SKM-1 treated with dmso at 0.1 percent for 144 hours (cell line): ENCODE results near the gene AKAP6.
"Not testable (repeated sequence)": the region's sequence is repeated elsewhere in the genome, so short reads cannot be mapped to it uniquely, and the experiment has no call there.

Experiments used
- DNase-seq: peaks from one replicate; lab custom pipeline; 2025; ENCODE audit not compliant: unreplicated experiment; lab: John Stamatoyannopoulos, UW

Gene AKAP6

DNA sequence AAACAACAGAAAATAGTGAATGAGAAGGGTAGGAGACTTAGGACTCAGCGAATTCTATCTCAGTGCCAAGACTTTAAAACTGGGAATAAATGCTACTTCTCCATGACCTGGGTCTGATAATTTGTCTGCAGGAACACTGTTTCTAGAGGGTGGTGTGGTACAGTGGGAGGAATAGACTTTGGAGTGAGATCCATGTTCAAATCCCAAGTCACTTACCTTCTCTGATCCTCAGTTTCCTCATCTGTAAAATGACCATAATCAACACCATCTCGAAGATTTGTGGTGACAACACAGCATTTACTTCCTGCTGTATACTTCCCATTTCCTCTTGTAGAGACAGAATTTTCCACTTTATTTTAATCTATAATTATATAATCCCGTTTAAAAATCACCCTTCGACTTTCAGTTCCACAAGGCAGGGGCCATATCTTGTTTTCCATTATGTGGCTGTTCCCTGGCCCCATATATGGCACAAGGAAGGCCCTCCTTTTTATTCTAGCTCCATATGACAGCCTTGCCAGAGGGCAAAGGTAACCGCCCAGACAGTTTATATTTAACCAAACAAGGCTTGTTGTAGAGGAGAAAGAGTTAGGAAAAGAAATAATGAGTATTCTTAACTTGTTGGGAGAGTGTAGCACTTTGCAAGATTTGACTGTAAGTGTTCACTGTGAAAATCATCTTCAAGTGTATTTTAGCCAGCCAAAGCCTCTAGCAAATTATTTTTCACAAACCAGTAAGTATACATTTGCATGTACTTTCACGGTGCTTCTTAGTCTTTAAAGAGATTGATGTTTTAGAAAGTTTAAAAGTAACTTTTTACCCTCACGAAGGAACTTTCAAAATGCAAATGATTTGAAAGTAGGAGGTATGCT lies 243.1 kb downstream of the AKAP6 start:
- DNase-seq: no peak

DNA sequence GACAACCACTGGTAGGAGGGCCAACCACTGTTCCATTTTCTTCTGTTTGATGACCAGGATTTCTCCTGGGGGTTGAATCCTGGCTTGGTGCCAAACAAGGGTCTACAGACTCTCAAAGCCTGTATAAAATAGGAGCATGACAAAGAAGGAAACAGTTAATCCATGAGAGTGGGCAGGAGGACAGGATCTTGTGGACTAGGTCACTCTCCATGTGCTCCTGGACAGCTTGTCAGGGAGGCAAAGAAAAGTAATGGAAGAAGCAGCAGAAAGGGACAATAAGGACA lies 243.7 kb downstream of the AKAP6 start:
- no peak for DNase-seq

DNA sequence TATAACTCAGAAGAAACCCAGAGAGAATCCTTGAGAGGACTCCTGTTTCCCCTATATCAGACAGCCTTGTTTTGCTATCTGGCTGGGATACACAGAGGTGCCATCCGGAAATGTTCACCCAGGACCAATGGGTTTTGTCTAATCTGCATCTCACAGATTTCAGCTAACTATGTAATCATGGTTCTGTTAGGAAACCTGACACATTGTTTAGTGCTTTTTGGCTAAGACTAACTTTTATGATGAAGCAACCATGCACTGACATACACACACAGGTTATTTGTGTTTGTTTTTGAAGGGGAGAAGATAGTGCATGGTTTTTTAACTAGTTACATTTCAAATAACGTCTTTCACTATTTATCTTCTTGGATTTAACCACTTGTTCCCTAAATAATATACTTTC lies 245.2 kb downstream of the AKAP6 start:
- no peak for DNase-seq

DNA sequence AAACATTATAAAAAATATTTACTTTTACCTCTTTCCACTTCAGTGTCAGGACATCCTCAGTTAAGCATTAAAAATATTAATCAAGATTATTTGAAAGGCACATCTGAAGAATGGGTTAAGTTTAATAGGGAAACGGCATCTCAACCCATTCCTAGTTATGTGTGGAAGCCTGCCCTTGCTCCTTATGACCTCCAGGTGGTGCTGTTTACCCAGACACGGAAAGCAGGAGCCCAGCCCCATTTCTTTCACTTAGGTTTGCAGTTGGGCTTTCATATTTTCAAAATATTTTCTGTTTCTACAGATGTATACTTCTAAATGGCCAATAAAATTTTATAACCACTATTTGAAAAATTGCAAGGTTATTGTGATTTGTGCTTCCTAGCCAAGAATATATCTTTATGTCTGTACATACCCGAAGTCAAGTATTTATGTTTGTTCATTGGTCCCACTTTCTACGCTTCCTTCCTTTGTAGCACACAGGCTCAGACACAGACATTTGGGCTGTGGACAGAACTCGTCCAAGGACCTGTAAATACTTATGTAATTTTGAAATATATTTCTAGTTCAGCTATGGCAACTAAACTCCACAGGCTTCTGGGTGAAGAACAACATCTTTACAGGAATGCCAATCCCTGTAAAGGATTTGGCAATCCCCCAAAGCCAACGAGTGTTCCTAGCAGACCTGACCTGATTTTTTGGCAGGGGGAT lies 247.1 kb downstream of the AKAP6 start:
- DNase-seq: no peak

DNA sequence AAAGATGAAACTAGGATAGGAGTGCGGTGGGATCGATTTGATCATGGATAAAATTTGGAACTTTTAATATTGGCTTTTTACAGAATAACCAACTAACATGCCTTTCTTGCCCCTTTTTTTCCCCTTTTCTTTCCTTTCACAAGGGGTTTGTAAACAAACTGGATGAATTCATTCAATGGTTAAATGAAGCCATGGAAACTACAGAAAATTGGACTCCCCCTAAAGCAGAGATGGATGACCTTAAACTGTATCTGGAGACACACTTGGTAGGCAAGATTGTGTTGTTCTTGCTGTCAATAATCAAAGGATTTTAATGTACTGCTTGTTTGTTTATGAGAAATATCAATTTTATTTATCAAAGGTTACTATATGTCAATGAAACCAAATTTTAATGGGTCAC lies 247.9 kb downstream of the AKAP6 start:
- DNase-seq: no peak

DNA sequence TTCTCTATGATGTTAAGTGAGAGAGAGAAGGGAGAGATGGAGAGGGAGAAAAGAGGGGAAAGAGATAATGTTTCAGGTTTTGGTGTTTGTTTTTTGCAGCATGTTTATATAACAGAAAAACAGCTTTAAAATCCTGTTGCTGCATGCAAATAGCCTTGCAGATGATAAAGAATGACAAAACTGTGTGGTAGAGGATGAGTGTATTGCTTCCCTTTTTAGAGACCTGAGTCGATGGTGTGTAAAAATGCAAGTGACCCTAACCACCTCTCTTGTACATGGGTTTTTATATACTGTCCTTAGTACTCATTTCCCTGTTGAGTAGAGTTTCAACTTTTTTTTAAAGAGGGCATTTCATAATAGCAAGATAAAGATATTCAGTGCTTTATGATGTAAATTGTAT lies 249.1 kb downstream of the AKAP6 start:
- no peak for DNase-seq

DNA sequence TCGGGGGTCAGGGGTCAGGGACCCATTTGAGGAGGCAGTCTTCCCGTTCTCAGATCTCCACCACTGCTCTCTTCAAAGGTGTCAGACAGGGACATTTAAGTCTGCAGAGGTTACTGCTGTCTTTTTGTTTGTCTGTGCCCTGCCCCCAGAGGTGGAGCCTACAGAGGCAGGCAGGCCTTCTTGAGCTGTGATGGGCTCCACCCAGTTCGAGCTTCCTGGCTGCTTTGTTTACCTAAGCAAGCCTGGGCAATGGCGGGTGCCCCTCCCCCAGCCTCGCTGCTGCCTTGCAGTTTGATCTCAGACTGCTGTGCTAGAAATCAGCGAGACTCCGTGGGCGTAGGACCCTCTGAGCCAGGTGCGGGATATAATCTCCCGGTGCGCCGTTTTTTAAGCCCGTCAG lies 254.3 kb downstream of the AKAP6 start:
- not testable (repeated sequence) for DNase-seq

DNA sequence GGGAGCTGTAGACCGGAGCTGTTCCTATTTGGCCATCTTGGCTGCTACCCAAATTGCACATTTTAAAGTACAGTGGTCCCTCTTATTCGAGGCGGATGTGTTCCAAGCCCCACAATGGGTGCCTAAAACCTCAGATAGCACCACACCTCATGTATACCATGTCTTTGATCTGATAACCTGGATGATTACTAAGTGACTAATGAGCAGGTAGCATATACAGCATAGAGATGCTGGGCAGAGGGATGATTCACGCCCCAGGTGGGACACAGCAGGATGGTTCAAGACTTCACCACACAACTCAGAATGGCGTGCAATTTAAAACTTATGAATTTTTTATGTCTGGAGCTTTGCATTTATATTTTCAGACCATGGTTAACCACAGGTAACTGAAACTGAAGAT lies 255.0 kb downstream of the AKAP6 start:
- no peak for DNase-seq

DNA sequence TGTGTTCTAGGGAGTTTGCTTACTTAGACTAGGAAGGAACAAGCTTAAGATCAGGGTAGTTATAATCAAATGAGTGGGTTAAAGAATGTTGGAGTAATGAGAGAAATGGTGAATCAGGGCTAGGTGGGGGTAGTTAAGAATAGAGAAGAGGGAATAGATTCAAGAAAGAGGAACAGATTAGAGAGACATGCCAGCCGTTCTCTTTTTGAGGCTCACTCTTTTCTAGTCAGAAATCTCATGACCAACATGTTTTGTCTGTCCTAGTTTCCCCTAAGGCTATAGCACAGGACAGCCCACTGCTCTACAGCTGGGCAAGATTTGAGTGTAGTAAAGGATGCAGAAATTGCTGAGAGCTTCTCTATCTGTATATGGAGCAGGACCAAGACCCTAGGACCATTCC lies 258.4 kb downstream of the AKAP6 start:
- DNase-seq: no peak

DNA sequence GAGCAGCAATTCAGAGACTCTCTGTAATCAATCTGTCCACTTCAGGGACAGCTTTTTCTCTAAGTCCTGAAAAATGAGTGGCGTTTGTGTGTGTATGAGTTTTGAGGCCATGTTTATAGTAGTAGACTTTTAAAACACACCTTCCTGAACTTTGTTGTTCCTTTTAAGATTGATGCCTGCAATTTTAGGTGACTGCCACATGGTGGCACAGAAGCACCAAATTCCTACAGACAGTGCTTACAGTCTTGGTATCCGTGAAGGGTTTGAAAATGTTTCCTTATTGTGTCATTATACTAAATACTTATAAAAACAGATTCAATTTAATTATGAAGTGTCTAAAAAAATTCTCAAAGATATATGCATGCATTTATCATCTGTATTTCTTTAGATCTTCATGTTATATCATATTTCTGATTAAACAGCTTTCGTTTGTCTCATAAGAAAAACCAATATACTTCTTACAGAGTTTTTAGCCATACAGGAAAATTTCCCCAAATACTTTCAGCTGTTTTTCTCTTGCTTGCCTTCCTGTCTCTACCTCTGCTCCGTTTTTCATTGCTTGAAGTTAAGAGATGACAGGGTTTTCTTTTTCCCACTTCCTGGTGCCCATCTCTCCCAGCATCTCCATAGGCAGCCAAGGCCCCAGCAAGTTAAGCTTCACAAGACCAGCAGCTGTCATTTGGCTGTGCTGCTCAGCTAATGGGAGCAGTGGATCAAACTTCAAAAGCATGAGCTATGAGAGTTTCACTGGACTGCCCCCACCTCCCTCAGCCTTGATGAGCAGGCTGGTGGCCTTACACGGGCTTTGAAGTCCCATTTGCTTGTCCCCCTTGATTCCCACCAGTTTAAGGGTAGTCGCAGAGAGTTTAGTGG lies 259.6 kb downstream of the AKAP6 start:
- DNase-seq: no peak

DNA sequence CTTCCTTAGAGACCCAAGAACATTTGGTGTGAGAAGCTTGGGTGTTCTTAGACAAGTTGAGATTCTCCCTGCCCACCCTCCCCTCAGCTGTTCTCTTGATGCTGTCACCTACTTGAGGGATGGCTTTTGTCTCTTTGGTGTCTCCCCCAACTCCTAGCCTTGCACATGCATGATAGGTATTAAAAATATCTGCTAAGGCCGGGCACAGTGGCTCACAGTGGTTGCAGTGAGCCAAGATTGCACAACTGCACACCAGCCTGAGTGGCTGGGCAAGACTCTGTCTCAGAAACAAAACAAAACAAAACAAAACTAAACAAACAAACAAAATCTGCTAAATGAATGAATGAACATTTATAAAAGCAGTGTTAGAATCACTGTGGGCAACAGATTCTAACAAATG lies 261.1 kb downstream of the AKAP6 start:
- DNase-seq: no peak

DNA sequence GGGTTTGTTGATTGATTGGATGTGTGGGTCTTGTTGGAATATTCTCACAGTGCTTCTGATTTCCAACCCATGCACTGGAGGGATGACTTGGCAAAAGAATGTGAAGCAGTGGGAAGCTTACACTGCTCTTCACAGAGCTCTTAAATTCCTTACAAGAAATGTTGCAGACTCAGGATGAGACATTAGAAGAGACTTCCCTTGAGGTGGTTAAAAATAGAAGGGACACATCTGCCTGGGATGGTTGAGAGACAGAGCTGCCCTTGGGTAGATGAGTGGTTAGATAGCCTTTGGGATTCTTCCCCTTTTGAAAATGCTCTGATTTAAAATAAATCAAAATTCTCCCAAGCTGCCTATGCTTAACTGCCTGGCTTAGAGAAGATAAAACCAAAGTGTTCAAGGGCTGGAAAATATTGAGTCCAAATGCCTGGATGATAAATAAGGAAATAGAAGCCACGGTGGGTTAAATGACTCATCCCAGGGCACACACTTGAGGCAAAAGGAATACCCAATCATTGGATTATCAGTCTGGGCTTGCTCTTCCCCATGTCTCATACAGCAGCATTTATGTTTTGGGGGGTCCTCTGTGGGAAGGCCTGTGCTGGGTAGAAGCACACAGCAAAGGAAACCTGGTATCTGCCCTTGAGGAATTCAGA lies 264.3 kb downstream of the AKAP6 start:
- DNase-seq: no peak

DNA sequence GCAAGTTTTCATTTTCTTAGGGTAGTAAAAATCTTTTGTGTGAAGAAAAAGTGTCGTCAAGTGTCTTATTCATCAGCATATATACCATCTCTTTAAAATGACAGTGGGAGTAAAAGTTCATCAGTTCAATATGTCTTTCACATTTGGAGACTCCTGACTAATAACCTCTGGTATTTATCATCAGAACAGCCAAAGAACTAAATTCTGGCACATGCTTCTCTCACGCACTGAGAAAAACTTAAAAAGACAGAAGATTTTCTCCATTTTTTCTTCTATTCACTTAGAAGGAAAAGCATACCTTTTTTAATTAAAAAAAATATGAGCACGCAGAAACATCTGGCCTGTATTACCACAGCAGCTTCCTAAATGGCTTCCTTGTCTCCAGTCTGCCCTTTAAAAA lies 265.7 kb downstream of the AKAP6 start:
- no peak for DNase-seq

DNA sequence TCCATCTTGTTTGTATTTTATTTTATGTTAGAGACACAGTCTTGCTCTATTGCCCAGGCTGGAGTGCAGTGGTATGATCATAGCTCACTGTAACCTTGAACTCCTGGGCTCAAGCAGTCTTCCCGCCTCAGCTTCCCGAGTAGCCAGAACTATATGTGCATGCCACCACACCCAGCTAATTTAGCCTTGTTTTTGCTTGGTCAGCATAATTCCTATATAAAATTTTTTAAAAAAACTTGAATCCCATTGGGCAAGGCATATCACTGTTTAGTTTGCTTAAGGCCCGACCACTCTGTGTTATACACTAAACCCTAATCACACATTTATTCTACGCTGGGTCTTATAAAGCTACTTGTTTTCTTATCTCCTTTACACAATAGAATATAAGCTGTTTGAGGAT lies 266.4 kb downstream of the AKAP6 start:
- DNase-seq: no peak

DNA sequence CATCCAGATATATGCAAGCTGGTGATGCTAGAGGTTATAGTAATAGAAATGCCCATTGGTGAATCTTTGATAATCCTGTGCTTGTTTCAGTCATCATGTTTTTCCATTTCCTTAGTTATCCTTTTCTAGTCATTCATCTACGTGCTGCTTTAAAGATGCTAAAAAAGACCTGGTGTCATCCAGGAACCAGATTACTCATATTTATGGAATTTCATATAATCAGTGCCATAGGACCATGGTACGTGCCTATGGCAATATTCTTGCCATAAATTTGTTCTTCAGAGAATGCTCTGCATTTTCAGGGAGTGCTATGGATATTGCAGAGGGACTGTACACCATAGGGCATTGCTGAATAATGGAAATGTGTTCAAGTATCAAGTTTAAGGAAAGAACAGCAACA lies 267.3 kb downstream of the AKAP6 start:
- no peak for DNase-seq

DNA sequence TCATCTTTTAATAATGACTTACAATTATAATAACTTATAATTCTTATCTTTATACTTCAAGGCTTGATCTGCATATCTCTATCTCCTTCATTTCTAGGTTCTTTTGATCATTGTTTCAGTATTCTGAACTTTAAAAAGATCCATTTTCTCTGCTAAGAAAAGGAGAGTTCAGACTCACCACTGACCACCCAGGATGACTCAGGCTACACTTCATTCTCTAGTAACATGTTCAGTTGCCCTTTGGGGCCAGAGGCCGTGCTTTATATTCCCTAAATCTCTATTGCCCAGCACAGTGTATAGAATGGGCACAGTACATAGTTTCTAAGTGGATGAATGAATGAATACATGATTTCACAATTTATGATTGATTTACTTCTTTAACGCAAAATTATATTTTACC lies 268.7 kb downstream of the AKAP6 start:
- no peak for DNase-seq

DNA sequence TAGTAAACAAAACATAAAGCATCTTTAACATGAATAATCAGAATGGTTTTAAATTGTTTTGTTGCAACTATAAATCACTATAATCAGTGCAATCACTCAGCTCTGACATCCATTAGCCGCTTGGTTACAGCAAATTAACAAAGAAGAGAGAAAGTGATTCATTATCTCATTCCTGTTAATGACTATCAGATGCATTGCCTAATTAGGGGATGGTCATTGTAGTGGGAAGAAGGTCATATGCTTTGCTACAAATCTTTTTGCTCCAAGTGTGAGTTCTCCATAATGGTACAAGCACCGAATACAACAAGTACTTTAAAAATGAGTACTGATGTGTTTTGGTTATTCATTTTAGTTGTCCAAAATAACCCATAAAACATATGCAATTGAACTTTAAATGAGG lies 272.0 kb downstream of the AKAP6 start:
- no peak for DNase-seq

DNA sequence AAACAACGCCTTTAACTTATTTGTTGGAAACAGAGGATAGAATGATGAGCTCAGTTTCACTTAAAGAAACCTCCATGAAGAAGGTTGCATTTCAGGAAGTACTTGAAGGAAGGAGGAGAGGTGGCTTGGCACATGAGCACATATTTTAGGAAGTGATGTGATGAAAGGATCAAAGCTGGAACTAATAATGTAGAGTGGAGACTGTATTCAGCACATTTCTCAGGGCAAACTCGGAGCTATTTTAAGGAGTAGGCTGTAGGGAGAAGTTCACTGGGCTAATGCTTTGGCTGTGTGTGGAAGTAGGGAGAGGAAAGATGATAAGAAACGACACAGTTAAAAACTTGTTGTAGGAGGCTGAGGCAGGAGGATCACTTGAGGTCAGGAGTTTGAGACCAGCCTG lies 272.8 kb downstream of the AKAP6 start:
- DNase-seq: no peak

DNA sequence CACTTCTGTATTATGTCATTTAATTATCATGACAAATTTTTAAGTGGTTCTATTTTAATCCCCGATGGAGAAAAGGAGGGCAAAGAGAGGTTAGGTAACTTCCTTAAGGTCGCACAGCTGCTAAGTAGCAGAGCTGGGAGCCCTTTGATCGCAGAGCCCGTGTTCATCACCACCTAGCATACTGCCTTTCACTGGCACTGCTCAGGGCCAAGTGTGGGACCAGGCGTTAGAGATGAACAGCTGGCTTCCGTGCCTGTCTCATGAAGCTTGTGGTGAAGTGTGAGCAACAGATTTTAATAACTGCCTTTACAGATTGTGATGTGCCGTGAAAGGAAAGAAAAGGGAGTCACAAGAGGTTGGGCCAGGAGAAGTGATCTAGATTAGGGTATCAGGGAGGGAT lies 273.6 kb downstream of the AKAP6 start:
- no peak for DNase-seq

DNA sequence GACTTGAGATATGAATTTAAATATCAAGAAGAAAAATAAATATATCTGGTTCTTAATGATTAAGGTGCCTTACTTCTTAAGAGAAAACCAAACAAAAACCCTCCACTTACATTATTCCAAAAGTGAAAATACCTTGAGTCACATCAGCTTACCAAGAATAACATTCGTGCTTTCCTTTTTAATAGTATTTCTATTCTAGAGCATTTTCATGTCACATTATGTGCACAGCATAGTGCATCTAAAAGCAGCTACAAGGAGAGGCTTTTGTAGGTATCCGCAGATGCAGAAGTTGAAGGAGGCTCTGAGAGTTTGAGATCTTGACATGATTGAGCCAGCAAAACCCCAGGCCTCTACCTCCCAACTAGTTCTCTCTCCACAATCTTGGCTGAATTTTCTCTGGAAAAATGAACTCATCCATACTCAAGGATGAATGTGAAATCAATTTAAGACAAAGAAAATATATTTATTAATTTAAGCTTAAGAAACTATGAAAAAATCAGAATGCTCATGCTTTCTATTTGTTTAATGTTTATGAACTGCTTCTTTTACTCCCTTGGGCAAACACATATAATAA lies 275.0 kb downstream of the AKAP6 start:
- no peak for DNase-seq

DNA sequence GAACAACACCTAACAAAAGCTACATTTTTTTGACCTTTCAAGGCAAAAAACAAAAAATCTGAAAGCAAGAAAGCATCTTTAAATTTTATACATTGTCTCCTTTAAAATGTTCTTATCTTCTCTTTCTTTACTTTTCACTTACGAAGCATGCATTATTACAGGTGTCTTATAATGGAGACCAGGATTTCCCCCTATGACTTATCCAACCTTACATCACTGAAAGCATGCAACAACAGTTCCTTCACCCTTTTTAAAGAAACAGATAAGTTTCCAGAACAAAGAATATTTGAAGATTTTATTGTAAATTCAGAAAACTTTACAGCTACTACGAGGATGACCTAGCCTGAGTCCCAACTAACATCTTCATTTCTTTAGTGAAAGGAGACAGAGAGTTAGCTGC lies 277.2 kb downstream of the AKAP6 start:
- no peak for DNase-seq
